Cardiac fibroblast (primary cell): Measurements from ENCODE around the gene LIPK.

Experiments
- DNase-seq, 2 donors: peaks; one replicate each; pipeline versions ENCODE4 v3.0.0 to v3.0.0-alpha.2; 2010; ENCODE audit warnings: low read depth in 2 of 2
- H3K4me3 ChIP-seq, 2 donors: replicated peaks in 1 of 2; 1 replicate in 1 of 2; 2 replicates in 1 of 2; pipeline ENCODE4 v1.5.1; 2011; ENCODE audit warnings: low read depth in 2 of 2, low read length in 2 of 2, mild to moderate bottlenecking in 2 of 2, moderate library complexity in 1 of 2
- CTCF ChIP-seq: IDR thresholded peaks from one replicate; pipeline ENCODE4 v1.5.1; 2011; ENCODE audit warnings: low read depth, mild to moderate bottlenecking, low read length, inconsistent platforms

The LIPK gene

GRCh38 chr10:88715517-88715916 lies 9.5 kb downstream of the LIPK start:
- no peak for TF ChIP-seq CTCF
- no peak overlapping the region for H3K4me3 ChIP-seq

GRCh38 chr10:88721392-88721791 lies 15.3 kb downstream of the LIPK start:
- no peak overlapping the region for H3K4me3 ChIP-seq
- TF ChIP-seq CTCF: no peak

More at GRCh38 chr10:88715517-88715916, 9.5 kb downstream of the LIPK start:
- DNase-seq: no peak

GRCh38 chr10:88725798-88726197 lies 19.7 kb downstream of the LIPK start:
- no peak overlapping the region for H3K4me3 ChIP-seq
- DNase-seq: no peak
- no peak for TF ChIP-seq CTCF

More at GRCh38 chr10:88721392-88721791, 15.3 kb downstream of the LIPK start:
- no peak for DNase-seq

GRCh38 chr10:88728107-88728763 lies 22.2 kb downstream of the LIPK start:
- peak; percentile 59 for TF ChIP-seq CTCF
- DNase-seq: peak; percentile 4 to 52
- H3K4me3 ChIP-seq: no peak overlapping the region

- no peak for TF ChIP-seq CTCF
- no peak overlapping the region for H3K4me3 ChIP-seq
- DNase-seq: no peak
Observed at GRCh38 chr10:88730864-88731263, 24.8 kb downstream of the LIPK start.

GRCh38 chr10:88731296-88731695 lies 25.2 kb downstream of the LIPK start:
- H3K4me3 ChIP-seq: no peak overlapping the region
- TF ChIP-seq CTCF: no peak
- peak in 1 of 2 donors; percentile 33 for DNase-seq

GRCh38 chr10:88733215-88733614 lies 27.2 kb downstream of the LIPK start:
- no peak for TF ChIP-seq CTCF
- no peak overlapping the region for H3K4me3 ChIP-seq
- no peak for DNase-seq
